ENCODE data around the gene ZNF74.
"Not testable (repeated sequence)": the region's sequence is repeated elsewhere in the genome, so short reads cannot be mapped to it uniquely, and the experiment has no call there.

ZNF74 gene

GRCh38 chr22:20376983-20377382 lies 17.0 kb upstream of the ZNF74 start:
- DNase-seq, result not testable (repeated sequence)

GRCh38 chr22:20378110-20378509 lies 15.8 kb upstream of the ZNF74 start:
- no peak for DNase-seq

GRCh38 chr22:20378684-20379083 lies 15.3 kb upstream of the ZNF74 start:
- DNase-seq, result not testable (repeated sequence)

- DNase-seq, result no peak
Observed at GRCh38 chr22:20380486-20380885, 13.5 kb upstream of the ZNF74 start.

GRCh38 chr22:20383538-20383937 lies 10.4 kb upstream of the ZNF74 start:
- DNase-seq, result no peak

- DNase-seq, result no peak
Observed at GRCh38 chr22:20384171-20384570, 9.8 kb upstream of the ZNF74 start.

GRCh38 chr22:20384865-20385264 lies 9.1 kb upstream of the ZNF74 start:
- no peak for DNase-seq

GRCh38 chr22:20386336-20386735 lies 7.6 kb upstream of the ZNF74 start:
- no peak for DNase-seq

GRCh38 chr22:20386972-20387371 lies 7.0 kb upstream of the ZNF74 start:
- DNase-seq, result no peak

GRCh38 chr22:20388200-20388599 lies 5.8 kb upstream of the ZNF74 start:
- no peak for DNase-seq

GRCh38 chr22:20389288-20389687 lies 4.7 kb upstream of the ZNF74 start:
- DNase-seq, result no peak

GRCh38 chr22:20390394-20390907 lies 3.5 kb upstream of the ZNF74 start:
- DNase-seq, result no peak

GRCh38 chr22:20391222-20391621 lies 2.7 kb upstream of the ZNF74 start:
- DNase-seq, result no peak

GRCh38 chr22:20392365-20392881 lies 1.5 kb upstream of the ZNF74 start:
- DNase-seq, result not testable (repeated sequence)

- no peak for DNase-seq
Observed at GRCh38 chr22:20392983-20393704, 807 bp upstream of the ZNF74 start.

GRCh38 chr22:20395181-20395906 lies 1.4 kb downstream of the ZNF74 start:
- no peak for DNase-seq

GRCh38 chr22:20395907-20396287 lies 1.9 kb downstream of the ZNF74 start:
- no peak for DNase-seq

- no peak for DNase-seq
Observed at GRCh38 chr22:20396639-20397038, 2.7 kb downstream of the ZNF74 start.

- DNase-seq, result no peak
Observed at GRCh38 chr22:20397498-20397897, 3.5 kb downstream of the ZNF74 start.

GRCh38 chr22:20398420-20398819 lies 4.5 kb downstream of the ZNF74 start:
- DNase-seq, result no peak

GRCh38 chr22:20399866-20400605 lies 6.1 kb downstream of the ZNF74 start:
- DNase-seq, result no peak

GRCh38 chr22:20400606-20401375 lies 6.8 kb downstream of the ZNF74 start:
- no peak for DNase-seq

Measured in NCI-H510A (cell line).